SK-N-SH (cell line): ENCODE measurements around the gene TNIP2. TPM values are rescaled to one million over a fixed set of nuclear protein-coding genes. Genes with fewer than 3 reads are reported as not detected.

Experiments
- CTCF ChIA-PET: fragments of 300-600, 350-600 bp; formaldehyde crosslinking; extraction: SDS; loops from one replicate; lab custom pipeline; 2021; lab: Yijun Ruan, JAX
- POLR2A ChIA-PET: fragments of 350-600 bp; sonication (Branson Sonifier 250); formaldehyde crosslinking; extraction: SDS; loops from one replicate; lab custom pipeline; 2020; ENCODE audit warnings: antibody characterized with exemption, inconsistent platforms; lab: Yijun Ruan, JAX
- DNase-seq: peaks from one replicate; pipeline ENCODE4 v3.0.0; 2012
- H2AFZ ChIP-seq: fragments of 200-600 bp; sonication (generic); 2 replicates; pipeline ENCODE4 v1.8.1; 2016; ENCODE audit warnings: antibody characterized with exemption, mild to moderate bottlenecking, low read depth
- H3F3A ChIP-seq: fragments of 200-600 bp; sonication (generic); replicated peaks from 2 replicates; pipeline ENCODE3; 2016; ENCODE audit warnings: antibody characterized with exemption, mild to moderate bottlenecking; ENCODE audit not compliant: insufficient read depth
- H3K27ac ChIP-seq, 2 experiments: fragments of 200-500 bp in 1 of 2; fragments of 200-600 bp in 1 of 2; sonication (Bioruptor generic) in 1 of 2; sonication (generic), shearing (Covaris generic) in 1 of 2; 2 replicates each; pipeline versions ENCODE4 v1.5.1 to v1.6.1; 2014 to 2016; ENCODE audit warnings: low read depth in 2 of 2, inconsistent platforms in 1 of 2, low read length in 1 of 2, mild to moderate bottlenecking in 1 of 2, mixed read lengths in 1 of 2
- H3K27me3 ChIP-seq: fragments of 200-600 bp; sonication (generic), shearing (Covaris generic); 2 replicates; pipeline ENCODE4 v1.6.1; 2016; ENCODE audit warnings: mixed run types; ENCODE audit not compliant: insufficient read depth
- H3K36me3 ChIP-seq, 2 experiments: fragments of 200-500 bp in 1 of 2; fragments of 200-600 bp in 1 of 2; sonication (Bioruptor generic) in 1 of 2; sonication (generic) in 1 of 2; replicated peaks in 1 of 2; 2 replicates each; pipeline versions ENCODE3 to v1.5.1; 2014 to 2016; ENCODE audit warnings: low read length in 1 of 2, mild to moderate bottlenecking in 1 of 2; ENCODE audit not compliant: insufficient read depth in 2 of 2, control insufficient read depth in 1 of 2
- H3K4me1 ChIP-seq, 2 experiments: fragments of 200-500 bp in 1 of 2; fragments of 200-600 bp in 1 of 2; sonication (Bioruptor generic) in 1 of 2; sonication (generic), shearing (Covaris generic) in 1 of 2; 2 replicates each; pipeline versions ENCODE4 v1.5.1 to v1.6.1; 2014 to 2016; ENCODE audit warnings: low read depth in 1 of 2, low read length in 1 of 2, mixed run types in 1 of 2; ENCODE audit not compliant: insufficient read depth in 2 of 2, control insufficient read depth in 1 of 2
- H3K4me2 ChIP-seq: fragments of 200-600 bp; sonication (generic), shearing (Covaris generic); 2 replicates; pipeline ENCODE4 v1.6.1; 2017; ENCODE audit warnings: mixed run types
- H3K4me3 ChIP-seq, 2 experiments: fragments of 200-500 bp in 1 of 2; fragments of 200-600 bp in 1 of 2; sonication (Bioruptor generic) in 1 of 2; sonication (generic), shearing (Covaris generic) in 1 of 2; 2 replicates each; pipeline versions ENCODE4 v1.5.1 to v1.8.1; 2014 to 2016; ENCODE audit warnings: low read depth in 2 of 2, inconsistent platforms in 1 of 2, low read length in 1 of 2, mild to moderate bottlenecking in 1 of 2, mixed read lengths in 1 of 2, moderate library complexity in 1 of 2
- H3K79me2 ChIP-seq: fragments of 200-600 bp; sonication (generic); 2 replicates; pipeline ENCODE4 v1.8.1; 2017; ENCODE audit warnings: mild to moderate bottlenecking; ENCODE audit not compliant: insufficient read depth
- H3K9ac ChIP-seq: fragments of 200-600 bp; sonication (generic); 2 replicates; pipeline ENCODE4 v1.6.1; 2017; ENCODE audit warnings: mixed run types
- H3K9me2 ChIP-seq: fragments of 200-600 bp; sonication (generic); 2 replicates; pipeline ENCODE4 v1.6.1; 2017; ENCODE audit warnings: mixed run types
- H3K9me3 ChIP-seq: fragments of 200-600 bp; sonication (generic); 2 replicates; pipeline ENCODE4 v1.6.1; 2017; ENCODE audit warnings: mixed run types, mild to moderate bottlenecking, moderate library complexity
- H4K20me1 ChIP-seq: fragments of 200-600 bp; sonication (generic); 2 replicates; pipeline ENCODE4 v1.6.1; 2017; ENCODE audit warnings: mild to moderate bottlenecking, mixed run types; ENCODE audit not compliant: insufficient read depth
- EZH2phosphoT487 ChIP-seq: fragments of 200-600 bp; sonication (generic); IDR thresholded peaks from 2 replicates; pipeline ENCODE4 v1.6.1; 2017; ENCODE audit warnings: low read depth, mixed run types, mild to moderate bottlenecking, antibody characterized with exemption, moderate library complexity, borderline replicate concordance
- FOXJ3 ChIP-seq: sonication (generic); formaldehyde crosslinking; IDR thresholded peaks from 2 replicates; pipeline ENCODE4 v1.5.1; 2020; ENCODE audit warnings: mild to moderate bottlenecking, missing genetic modification reagents
- MAX ChIP-seq: IDR thresholded peaks from 2 replicates; pipeline ENCODE4 v1.4.0; 2012; ENCODE audit warnings: low read depth
- MXI1 ChIP-seq: IDR thresholded peaks from 2 replicates; pipeline ENCODE4 v1.6.1; 2012; ENCODE audit warnings: mild to moderate bottlenecking, low read depth, low read length, improper control_type of control experiment
- NRF1 ChIP-seq: IDR thresholded peaks from 2 replicates; pipeline ENCODE4 v1.6.1; 2012; ENCODE audit warnings: low read depth, mild to moderate bottlenecking, low read length
- RAD21 ChIP-seq: IDR thresholded peaks from 2 replicates; pipeline ENCODE4 v1.6.1; 2012; ENCODE audit warnings: mild to moderate bottlenecking, low read length
- REST ChIP-seq: IDR thresholded peaks from 2 replicates; pipeline ENCODE4 v1.6.1; 2012; ENCODE audit warnings: mild to moderate bottlenecking, low read depth, low read length, moderate library complexity
- RXRA ChIP-seq: IDR thresholded peaks from 2 replicates; pipeline ENCODE4 v1.4.0; 2012; ENCODE audit warnings: low read depth, mild to moderate bottlenecking, borderline replicate concordance
- SMC3 ChIP-seq: IDR thresholded peaks from 2 replicates; pipeline ENCODE4 v1.6.1; 2012; ENCODE audit warnings: low read depth, low read length, improper control_type of control experiment
- TAF1 ChIP-seq: IDR thresholded peaks from 2 replicates; pipeline ENCODE4 v1.6.1; 2012; ENCODE audit warnings: low read depth, mild to moderate bottlenecking, low read length, moderate library complexity, borderline replicate concordance
- TEAD4 ChIP-seq: IDR thresholded peaks from 2 replicates; pipeline ENCODE4 v1.4.0; 2012; ENCODE audit warnings: mild to moderate bottlenecking, borderline replicate concordance; ENCODE audit not compliant: insufficient read depth
- ZBTB33 ChIP-seq: IDR thresholded peaks from 2 replicates; pipeline ENCODE4 v1.4.0; 2012; ENCODE audit warnings: low read depth, borderline replicate concordance
- WGBS: methylation state at CpG from one replicate; pipeline ENCODE4 v1.1.6; 2017; ENCODE audit warnings: low lambda C conversion rate; 5-methylcytosine and 5-hydroxymethylcytosine counted together
- polyA plus RNA-seq, 3 experiments: library from polyadenylated mRNA; depleted of rRNA; stranded (reverse); fragments of >200 nt; gene quantifications; 2 replicates each; pipeline ENCODE4 v1.2.3, GENCODE V29; 2012

TNIP2 gene
- polyA plus RNA-seq, 1 of the 3 experiments (the other 2 are of a cell fraction), result 78.9 TPM

- Histone ChIP-seq H3K9me2 (no peaks in the 10 kb centered on the region), H3K27ac (no peak overlapping the region), H3K4me1 (peaks cover 21 to 66% of the 10 kb centered on the region in 2 experiments; a peak in 2 of 4 replicates), H4K20me1 (no peaks in the 10 kb centered on the region), H3K4me3 (no peak overlapping the region), H3K27me3 (no peaks in the 10 kb centered on the region), H3K9ac (no peak overlapping the region), H3K9me3 (no peaks in the 10 kb centered on the region), H2AFZ (no peak overlapping the region), H3K79me2 (peaks cover 7% of the 10 kb centered on the region; the same call in 1 of the 2 replicates), H3F3A (no peaks in the 10 kb centered on the region), H3K4me2 (peak overlapping the region; percentile 87; the same call in 1 of the 2 replicates), H3K36me3 (no peaks in the 10 kb centered on the region)
- TF ChIP-seq MXI1, result no peak
- no peak for TF ChIP-seq MAX
- TF ChIP-seq RAD21, result no peak
- no peak for TF ChIP-seq ZBTB33
- TF ChIP-seq EZH2phosphoT487, result no peak
- no peak for TF ChIP-seq SMC3
- no peak for TF ChIP-seq RXRA
- no peak for TF ChIP-seq FOXJ3
- no peak for TF ChIP-seq TAF1
- ChIA-PET CTCF (no interaction called here), POLR2A (interaction anchor here (1.0 kb wide), 1 partner anchor 24 kb away, joined by 3 read pairs; no protein-coding TSS in a partner anchor)
- WGBS, result 93% methylated on average over 3 of the region's 8 CpGs
- no peak for DNase-seq
Observed at GRCh38 chr4:2792396-2792710, 36.2 kb upstream of the TNIP2 start.

- Histone ChIP-seq H3K4me1 (peaks cover 21 to 61% of the 10 kb centered on the region in 2 experiments; a peak in 2 of 4 replicates), H4K20me1 (no peaks in the 10 kb centered on the region), H3K9me3 (no peaks in the 10 kb centered on the region), H3K4me3 (no peak overlapping the region)
- TF ChIP-seq REST (no peak), NRF1 (no peak), TEAD4 (no peak)
- TF ChIP-seq, all 33 proteins: peak for 0
- ChIA-PET POLR2A (interaction anchor here (0.6 to 1.4 kb wide), 2 partner anchors 24 to 36 kb away, joined by 4 read pairs; partner anchors contain the start of gene TNIP2), CTCF (no interaction called here)
- H3F3A ChIP-seq, result no peaks in the 10 kb centered on the region
- no peak overlapping the region for H2AFZ ChIP-seq
- DNase-seq, result peak; percentile 22
- H3K27ac ChIP-seq, result no peak overlapping the region
- no peaks in the 10 kb centered on the region for H3K27me3 ChIP-seq
- H3K79me2 ChIP-seq, result peaks cover 7% of the 10 kb centered on the region; the same call in 1 of the 2 replicates
- H3K4me2 ChIP-seq, result no peak overlapping the region
- H3K36me3 ChIP-seq, result no peaks in the 10 kb centered on the region
- H3K9ac ChIP-seq, result no peak overlapping the region
- H3K9me2 ChIP-seq, result no peaks in the 10 kb centered on the region
- whole genome bisulfite sequencing, result 98% methylated on average over 8 of the region's 10 CpGs
Observed at GRCh38 chr4:2791518-2792395, 35.6 kb upstream of the TNIP2 start.
